GM12878 (cell line): ENCODE data around the gene LRRC3.

Source experiments
- BRCA1 ChIP-seq: IDR thresholded peaks from 2 replicates; pipeline ENCODE4 v1.6.1; 2011; ENCODE audit warnings: low read depth, low read length, improper control_type of control experiment
- HDAC2 ChIP-seq: fragments of 200-600 bp; sonication (generic); IDR thresholded peaks from 2 replicates; pipeline ENCODE4 v1.6.1; 2017
- JUND ChIP-seq: IDR thresholded peaks from 2 replicates; pipeline ENCODE4 v1.6.1; 2012; ENCODE audit warnings: low read depth, mild to moderate bottlenecking, low read length, improper control_type of control experiment, moderate library complexity
- KDM1A ChIP-seq: fragments of 200-600 bp; sonication (generic); IDR thresholded peaks from 2 replicates; pipeline ENCODE4 v1.6.1; 2016; ENCODE audit warnings: borderline replicate concordance
- MEF2A ChIP-seq: IDR thresholded peaks from 2 replicates; pipeline ENCODE4 v1.6.1; 2011; ENCODE audit warnings: low read depth, mild to moderate bottlenecking, low read length, moderate library complexity; ENCODE audit not compliant: insufficient read depth
- TARDBP ChIP-seq: IDR thresholded peaks from 2 replicates; pipeline ENCODE4 v1.6.1; 2016; ENCODE audit warnings: borderline replicate concordance
- YY1 ChIP-seq: IDR thresholded peaks from 2 replicates; pipeline ENCODE4 v1.6.1; 2011; ENCODE audit warnings: low read depth, mild to moderate bottlenecking, low read length
- TF ChIP-seq, protein P1 (sequence below), 3 experiments: IDR thresholded peaks in 2 of 3; conservative IDR thresholded peaks in 1 of 3; 2 replicates each; pipeline ENCODE4 v1.5.1; 2011; ENCODE audit warnings: low read depth in 3 of 3, low read length in 3 of 3, mild to moderate bottlenecking in 3 of 3, control low read depth in 2 of 3, moderate library complexity in 2 of 3, inconsistent platforms in 1 of 3, mixed read lengths in 1 of 3; ENCODE audit not compliant: control insufficient read depth in 2 of 3, insufficient read depth in 1 of 3; ENCODE audit errors: extremely low read depth in 1 of 3

GRCh38 chr21:44444286-44444931 is 10.9 kb upstream of the LRRC3 start:
- no peak for TF ChIP-seq KDM1A
- TF ChIP-seq, protein P1, sequence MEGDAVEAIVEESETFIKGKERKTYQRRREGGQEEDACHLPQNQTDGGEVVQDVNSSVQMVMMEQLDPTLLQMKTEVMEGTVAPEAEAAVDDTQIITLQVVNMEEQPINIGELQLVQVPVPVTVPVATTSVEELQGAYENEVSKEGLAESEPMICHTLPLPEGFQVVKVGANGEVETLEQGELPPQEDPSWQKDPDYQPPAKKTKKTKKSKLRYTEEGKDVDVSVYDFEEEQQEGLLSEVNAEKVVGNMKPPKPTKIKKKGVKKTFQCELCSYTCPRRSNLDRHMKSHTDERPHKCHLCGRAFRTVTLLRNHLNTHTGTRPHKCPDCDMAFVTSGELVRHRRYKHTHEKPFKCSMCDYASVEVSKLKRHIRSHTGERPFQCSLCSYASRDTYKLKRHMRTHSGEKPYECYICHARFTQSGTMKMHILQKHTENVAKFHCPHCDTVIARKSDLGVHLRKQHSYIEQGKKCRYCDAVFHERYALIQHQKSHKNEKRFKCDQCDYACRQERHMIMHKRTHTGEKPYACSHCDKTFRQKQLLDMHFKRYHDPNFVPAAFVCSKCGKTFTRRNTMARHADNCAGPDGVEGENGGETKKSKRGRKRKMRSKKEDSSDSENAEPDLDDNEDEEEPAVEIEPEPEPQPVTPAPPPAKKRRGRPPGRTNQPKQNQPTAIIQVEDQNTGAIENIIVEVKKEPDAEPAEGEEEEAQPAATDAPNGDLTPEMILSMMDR (IDR thresholded peaks at IDR 0.05 in 2 of 3, conservative IDR thresholded peaks at IDR 0.05 in 1 of 3; ENCODE audit: control insufficient read depth in 2 of 3, extremely low read depth in 1 of 3, insufficient read depth in 1 of 3, low read depth in 3 of 3, low read length in 3 of 3) = peak in 2 of 3 experiments; percentile 15 to 25; a peak in 1 of 6 replicates
- TF ChIP-seq YY1 = no peak
- no peak for TF ChIP-seq MEF2A
- no peak for TF ChIP-seq JUND
- no peak for TF ChIP-seq BRCA1
- no peak for TF ChIP-seq TARDBP
- TF ChIP-seq HDAC2 = no peak
